ENCODE results near the gene ZC3H12D.
A peak's percentile ranks its signal among the peaks of the same experiment; 100 is the strongest.

The ZC3H12D gene

DNA sequence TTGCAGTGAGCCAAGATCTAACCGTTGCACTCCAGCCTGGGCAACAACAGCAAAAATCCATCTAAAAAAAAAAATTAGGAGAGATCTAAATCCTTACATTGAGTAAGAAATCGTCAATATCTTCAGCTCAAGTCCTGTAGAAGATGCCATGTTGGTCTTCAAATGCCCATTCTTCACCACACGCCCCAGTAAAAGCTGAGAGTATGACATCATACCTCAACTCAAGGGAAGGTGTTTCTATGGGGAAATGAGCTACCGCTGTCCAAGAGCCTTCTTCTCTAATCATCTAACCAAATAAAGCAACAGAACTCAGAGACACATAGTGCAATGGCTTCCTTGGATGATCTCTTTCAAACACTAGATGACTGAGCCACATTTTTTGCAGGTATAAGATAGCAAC lies 2.5 kb upstream of the ZC3H12D start:
- H3K4me3 ChIP-seq: no peak overlapping the region
- H3K9ac ChIP-seq: no peak overlapping the region
- H3K27me3 ChIP-seq: no peaks in the 10 kb centered on the region
- TF ChIP-seq Cebpa-rat (IDR thresholded peaks at IDR 0.05): no peak
- H3K9me3 ChIP-seq: no peaks in the 10 kb centered on the region
- peaks cover 62% of the 10 kb centered on the region for H3K4me1 ChIP-seq
- H4K20me1 ChIP-seq: no peaks in the 10 kb centered on the region
- no peaks in the 10 kb centered on the region for H3K36me3 ChIP-seq
- no peak overlapping the region for H3K27ac ChIP-seq
- H3K4me2 ChIP-seq: no peak overlapping the region

DNA sequence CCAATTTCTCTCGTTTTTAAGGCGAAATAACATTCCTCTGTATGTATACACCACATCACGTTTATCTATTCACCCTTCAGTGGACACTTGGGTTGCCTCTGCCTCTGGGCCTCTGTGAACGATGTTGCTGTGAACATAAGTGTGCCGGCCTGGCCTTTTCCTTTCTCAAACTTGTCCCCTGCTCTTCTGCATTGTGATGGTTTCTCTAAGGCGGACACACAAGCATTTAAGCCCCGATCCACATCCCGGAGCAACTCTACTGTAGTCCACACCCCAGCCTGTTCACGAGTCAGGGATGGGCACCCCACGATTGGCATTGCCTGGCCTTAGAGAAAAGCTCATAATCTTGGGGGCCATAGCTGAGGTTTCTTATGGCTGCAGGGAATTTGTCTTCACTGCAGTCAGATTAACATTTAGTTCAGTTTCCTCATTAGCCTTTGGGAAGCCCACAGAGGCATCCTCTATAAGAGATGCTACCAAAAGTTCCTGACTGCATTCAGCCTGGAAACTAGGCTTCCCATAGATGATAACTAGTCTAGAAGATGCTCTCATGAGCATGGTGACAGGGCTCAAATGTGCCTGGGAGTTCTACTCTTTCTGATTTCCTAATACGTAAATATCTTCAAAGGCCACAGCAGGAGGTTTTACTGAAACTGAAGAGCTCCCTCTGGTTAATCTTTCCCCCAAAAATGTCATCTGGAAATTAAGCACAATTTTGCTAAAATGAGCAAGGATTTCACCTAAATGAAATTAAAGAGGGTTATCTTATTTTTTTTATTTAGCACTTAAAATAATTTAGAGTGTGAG lies 762 bp downstream of the ZC3H12D start:
- Histone ChIP-seq H3K9me3 (no peaks in the 10 kb centered on the region), H3K4me1 (peaks cover 72% of the 10 kb centered on the region), H3K4me2 (peak overlapping the region; percentile 96), H3K36me3 (peaks cover 8% of the 10 kb centered on the region; the same call in 1 of the 2 replicates), H3K9ac (peak overlapping the region; percentile 85), H3K27ac (peak overlapping the region; percentile 95), H3K27me3 (no peaks in the 10 kb centered on the region), H4K20me1 (no peaks in the 10 kb centered on the region), H3K4me3 (peak overlapping the region; percentile 70)
- no peak for TF ChIP-seq Cebpa-rat (IDR thresholded peaks at IDR 0.05)

DNA sequence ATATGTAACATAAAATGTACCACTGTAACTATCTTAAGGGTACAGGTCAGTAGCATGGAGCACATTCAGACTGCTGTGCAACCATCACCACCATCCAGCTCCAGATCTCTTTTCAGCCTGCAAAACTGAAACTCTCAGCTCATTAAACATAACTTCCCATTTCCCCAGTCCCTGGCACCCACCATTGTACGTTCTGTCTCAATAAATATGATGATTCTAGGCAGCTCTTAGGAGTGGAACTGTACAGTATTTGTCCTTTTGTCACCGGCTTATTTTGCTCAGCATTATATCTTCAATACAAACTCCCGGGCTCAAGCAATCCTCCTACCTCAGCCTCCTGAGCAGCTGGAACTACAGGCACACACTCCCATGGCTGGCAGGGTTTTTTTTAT lies 1.5 kb downstream of the ZC3H12D start:
- H3K27ac ChIP-seq: peak overlapping the region; percentile 95
- peak overlapping the region; percentile 85 for H3K9ac ChIP-seq
- H3K27me3 ChIP-seq: no peaks in the 10 kb centered on the region
- H4K20me1 ChIP-seq: no peaks in the 10 kb centered on the region
- no peak for TF ChIP-seq Cebpa-rat (IDR thresholded peaks at IDR 0.05)
- peaks cover 72% of the 10 kb centered on the region for H3K4me1 ChIP-seq
- H3K4me2 ChIP-seq: peak overlapping the region; percentile 96
- peaks cover 12% of the 10 kb centered on the region; the same call in 1 of the 2 replicates for H3K36me3 ChIP-seq
- H3K9me3 ChIP-seq: no peaks in the 10 kb centered on the region
- H3K4me3 ChIP-seq: peak overlapping the region; percentile 70

DNA sequence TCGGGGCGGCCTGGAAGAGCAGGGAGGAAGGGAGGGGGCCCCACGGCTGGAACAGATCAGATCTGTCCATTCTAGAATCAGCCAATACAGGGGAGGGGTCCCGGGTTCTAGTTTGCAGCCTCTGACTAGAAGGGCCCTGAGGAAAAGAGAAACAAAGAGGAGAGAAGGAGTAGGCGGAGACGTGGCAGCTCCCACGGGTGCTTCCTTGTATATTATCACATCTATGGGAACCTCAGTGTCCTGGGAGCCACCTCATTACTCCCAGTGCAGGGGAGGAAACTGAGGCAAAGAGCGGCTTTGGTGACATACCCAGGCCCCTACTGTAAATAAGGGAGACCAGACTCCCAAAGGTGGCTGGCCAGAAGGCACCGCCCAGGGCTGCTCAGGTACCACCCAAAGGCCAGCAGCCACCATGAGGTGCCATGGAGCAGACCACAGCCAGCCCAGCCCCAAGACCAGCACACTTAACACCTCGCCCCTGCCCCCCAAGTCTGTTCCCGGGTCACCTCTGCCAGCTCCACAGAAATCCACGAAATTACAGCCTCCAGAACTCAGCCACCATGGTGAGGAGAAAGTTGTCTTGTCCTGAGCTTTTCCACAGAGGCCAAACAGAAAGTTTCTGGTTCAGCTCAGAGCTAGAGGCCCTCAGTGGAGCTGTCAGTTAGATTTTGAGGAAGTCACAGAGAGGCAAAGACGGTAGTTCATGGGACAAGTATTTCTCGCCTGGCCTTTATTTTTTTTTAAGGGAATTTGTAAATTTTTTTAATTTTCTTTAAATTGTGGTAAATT lies 2.1 kb downstream of the ZC3H12D start:
- peaks cover 75% of the 10 kb centered on the region for H3K4me1 ChIP-seq
- H4K20me1 ChIP-seq: no peaks in the 10 kb centered on the region
- H3K27ac ChIP-seq: peak overlapping the region; percentile 95
- H3K9ac ChIP-seq: peak overlapping the region; percentile 85
- H3K4me3 ChIP-seq: peak overlapping the region; percentile 70
- peak overlapping the region; percentile 96 for H3K4me2 ChIP-seq
- H3K36me3 ChIP-seq: peaks cover 12% of the 10 kb centered on the region; the same call in 1 of the 2 replicates
- no peaks in the 10 kb centered on the region for H3K9me3 ChIP-seq
- no peak for TF ChIP-seq Cebpa-rat (IDR thresholded peaks at IDR 0.05)
- no peaks in the 10 kb centered on the region for H3K27me3 ChIP-seq

DNA sequence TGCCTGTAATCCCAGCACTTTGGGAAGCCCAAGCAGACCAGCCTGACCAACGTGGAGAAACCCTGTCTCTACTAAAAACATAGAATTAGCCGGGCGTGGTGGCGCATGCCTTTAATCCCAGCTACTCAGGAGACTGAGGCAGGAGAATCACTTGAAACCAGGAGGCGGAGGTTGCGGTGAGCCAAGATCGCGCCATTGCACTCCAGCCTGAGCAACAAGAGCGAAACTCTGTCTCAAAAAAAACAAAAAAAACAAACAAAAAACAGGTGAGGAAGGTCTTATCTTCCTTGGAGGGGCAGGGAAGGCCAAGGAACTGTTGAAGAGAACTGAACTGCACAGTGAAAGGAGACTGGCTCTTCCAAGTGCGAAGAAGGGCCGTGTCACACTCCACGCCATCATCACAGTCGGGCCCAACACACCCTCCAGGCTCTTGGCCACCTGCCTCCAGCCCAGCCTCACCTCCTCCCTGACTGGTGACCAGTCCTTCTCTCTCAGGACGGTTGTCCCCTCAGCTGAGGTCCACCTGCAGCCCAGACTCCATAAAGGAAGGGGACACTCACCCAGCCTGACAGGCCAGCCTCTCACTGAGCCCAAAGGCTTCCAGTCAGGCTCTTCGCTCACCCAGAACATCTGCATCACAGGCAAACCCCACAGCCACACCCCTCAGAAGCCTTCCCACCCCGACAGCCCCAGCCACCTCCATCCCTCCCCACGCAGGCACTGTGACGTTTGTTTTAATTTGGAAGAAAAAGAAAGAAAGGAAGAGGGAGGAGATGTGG lies 4.1 kb downstream of the ZC3H12D start:
- peaks cover 15% of the 10 kb centered on the region; the same call in 1 of the 2 replicates for H4K20me1 ChIP-seq
- H3K9ac ChIP-seq: peak overlapping the region; percentile 85
- H3K4me1 ChIP-seq: peaks cover 83% of the 10 kb centered on the region
- H3K27ac ChIP-seq: peak overlapping the region; percentile 95
- H3K9me3 ChIP-seq: no peaks in the 10 kb centered on the region
- peak overlapping the region; percentile 70 for H3K4me3 ChIP-seq
- H3K4me2 ChIP-seq: peak overlapping the region; percentile 96
- no peaks in the 10 kb centered on the region for H3K27me3 ChIP-seq
- peaks cover 32% of the 10 kb centered on the region for H3K36me3 ChIP-seq
- TF ChIP-seq Cebpa-rat (IDR thresholded peaks at IDR 0.05): no peak

DNA sequence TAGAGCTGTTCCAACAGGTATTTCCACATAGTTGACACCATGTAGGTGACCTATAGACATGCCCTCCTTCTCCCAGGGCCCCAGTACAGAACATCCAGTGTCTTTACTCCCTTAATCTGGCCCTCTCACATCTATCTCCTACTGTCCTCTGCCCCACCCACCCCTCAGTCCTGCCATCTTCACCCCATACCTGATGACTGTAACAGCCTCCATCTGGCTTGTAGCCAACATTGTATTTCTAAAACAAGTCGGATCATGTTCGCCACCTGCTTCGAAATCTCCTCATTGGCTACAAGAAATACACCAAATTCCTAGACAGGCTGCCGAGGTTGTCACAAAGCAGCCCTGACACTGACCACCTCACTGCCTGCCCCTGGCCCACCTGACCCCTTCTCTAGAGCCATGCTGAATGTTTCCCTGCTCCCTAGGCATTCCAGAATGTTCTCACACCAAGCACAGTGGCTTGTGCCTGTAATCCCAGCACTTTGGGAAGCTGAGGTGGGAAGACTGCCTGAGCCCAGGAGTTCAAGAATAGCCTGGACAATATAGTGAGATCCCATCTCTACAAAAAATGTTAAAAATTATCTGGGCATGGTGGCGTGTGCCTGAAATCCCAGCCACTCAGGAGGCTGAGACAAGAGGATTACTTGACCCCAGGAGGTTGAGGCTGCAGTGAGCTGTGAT lies 6.0 kb downstream of the ZC3H12D start:
- H3K4me1 ChIP-seq: peaks cover 90% of the 10 kb centered on the region
- H3K4me3 ChIP-seq: no peak overlapping the region
- no peaks in the 10 kb centered on the region for H3K27me3 ChIP-seq
- peaks cover 50% of the 10 kb centered on the region for H3K36me3 ChIP-seq
- H3K9ac ChIP-seq: peak overlapping the region; percentile 12; the same call in 1 of the 2 replicates
- H3K27ac ChIP-seq: peak overlapping the region; percentile 95
- H3K4me2 ChIP-seq: peak overlapping the region; percentile 96
- no peaks in the 10 kb centered on the region for H3K9me3 ChIP-seq
- peaks cover 33% of the 10 kb centered on the region for H4K20me1 ChIP-seq
- TF ChIP-seq Cebpa-rat (IDR thresholded peaks at IDR 0.05): no peak

DNA sequence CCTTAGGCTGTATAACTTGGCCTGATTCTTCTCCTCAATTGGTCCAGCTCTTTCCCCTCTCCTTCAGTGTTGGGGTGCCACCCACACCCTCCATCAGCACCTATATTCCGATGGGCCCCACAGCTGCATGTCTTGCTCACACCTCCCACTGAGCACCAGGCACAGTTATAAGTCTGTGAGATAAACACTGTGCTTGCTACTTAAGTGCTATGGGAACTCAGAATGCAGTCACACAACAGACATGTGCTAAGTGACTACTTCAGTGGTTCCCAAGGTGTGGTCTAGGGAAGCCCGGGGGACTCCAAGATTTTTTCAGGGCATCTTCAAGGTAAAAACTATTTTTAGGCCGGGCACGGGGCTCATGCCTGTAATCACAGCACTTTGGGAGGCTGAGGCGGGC lies 7.3 kb downstream of the ZC3H12D start:
- Histone ChIP-seq H3K4me2 (peak overlapping the region; percentile 19), H3K9me3 (no peaks in the 10 kb centered on the region), H3K27me3 (no peaks in the 10 kb centered on the region), H3K9ac (no peak overlapping the region), H3K4me1 (peaks cover 93% of the 10 kb centered on the region), H3K36me3 (peaks cover 62% of the 10 kb centered on the region), H3K27ac (peak overlapping the region; percentile 53; the same call in 1 of the 2 replicates), H4K20me1 (peaks cover 45% of the 10 kb centered on the region), H3K4me3 (no peak overlapping the region)
- TF ChIP-seq Cebpa-rat (IDR thresholded peaks at IDR 0.05): no peak

DNA sequence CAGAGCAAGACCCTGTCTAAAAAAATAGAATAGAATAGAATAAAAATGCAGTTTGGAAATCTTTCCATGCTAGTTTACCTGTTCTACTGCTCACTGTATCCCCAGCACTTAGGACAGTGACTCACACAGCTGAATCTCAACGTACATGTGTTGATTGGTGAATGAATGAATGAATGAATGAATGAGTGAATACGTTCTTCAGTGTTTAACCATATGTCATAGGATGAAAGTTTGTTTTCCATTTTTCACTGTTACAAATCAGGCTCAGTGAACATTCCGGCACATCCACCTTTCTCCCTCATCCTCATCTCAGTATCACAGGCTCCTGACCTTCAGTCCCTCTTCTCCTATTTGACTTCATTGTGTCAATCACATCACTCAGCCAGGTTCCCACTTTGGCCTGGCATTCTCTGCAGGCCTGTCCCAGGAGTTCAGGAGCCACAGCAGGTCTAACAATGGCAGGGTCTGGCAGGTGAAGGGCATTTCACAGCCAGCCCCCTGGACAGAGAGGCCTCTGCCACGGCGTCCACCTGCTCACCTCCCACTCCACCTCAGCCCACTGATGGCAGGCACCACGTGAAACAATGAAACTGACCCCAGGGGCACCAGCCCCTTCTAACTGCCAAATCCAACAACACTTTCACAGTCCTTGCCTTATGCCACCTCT lies 7.9 kb downstream of the ZC3H12D start:
- H3K27ac ChIP-seq: peak overlapping the region; percentile 53; the same call in 1 of the 2 replicates
- H4K20me1 ChIP-seq: peaks cover 52% of the 10 kb centered on the region
- H3K27me3 ChIP-seq: no peaks in the 10 kb centered on the region
- no peak overlapping the region for H3K4me3 ChIP-seq
- H3K4me1 ChIP-seq: peaks cover 97% of the 10 kb centered on the region
- no peak for TF ChIP-seq Cebpa-rat (IDR thresholded peaks at IDR 0.05)
- no peak overlapping the region for H3K9ac ChIP-seq
- no peaks in the 10 kb centered on the region for H3K9me3 ChIP-seq
- H3K36me3 ChIP-seq: peaks cover 68% of the 10 kb centered on the region
- H3K4me2 ChIP-seq: peak overlapping the region; percentile 19; the same call in 1 of the 2 replicates

Data from BLaER1 (cell line).